Endothelial cell (in vitro differentiated cells): ENCODE data around the gene PF4V1. TPM values are rescaled to one million over a fixed set of nuclear protein-coding genes. Genes with fewer than 3 reads are reported as not detected.

Source experiments
- DNase-seq: peaks from one replicate; pipeline ENCODE4 v3.0.0; 2021; ENCODE audit warnings: low spot score
- H3K27ac Mint-ChIP-seq: one replicate; pipeline ENCODE4 v1.8.0; 2021; ENCODE audit warnings: mixed read lengths, inconsistent platforms; ENCODE audit not compliant: unreplicated experiment
- H3K27me3 Mint-ChIP-seq: one replicate; pipeline ENCODE4 v1.8.0; 2021; ENCODE audit warnings: mild to moderate bottlenecking, moderate library complexity, mixed read lengths, inconsistent platforms; ENCODE audit not compliant: unreplicated experiment
- H3K36me3 Mint-ChIP-seq: one replicate; pipeline ENCODE4 v1.8.0; 2021; ENCODE audit warnings: mild to moderate bottlenecking, low read depth, mixed read lengths, inconsistent platforms; ENCODE audit not compliant: unreplicated experiment
- H3K4me1 Mint-ChIP-seq: one replicate; pipeline ENCODE4 v1.8.0; 2021; ENCODE audit warnings: mild to moderate bottlenecking, mixed read lengths, inconsistent platforms; ENCODE audit not compliant: unreplicated experiment
- H3K4me3 Mint-ChIP-seq: one replicate; pipeline ENCODE4 v1.8.0; 2021; ENCODE audit warnings: mild to moderate bottlenecking, mixed read lengths, inconsistent platforms; ENCODE audit not compliant: unreplicated experiment
- H3K9me3 Mint-ChIP-seq: one replicate; pipeline ENCODE4 v1.8.0; 2021; ENCODE audit warnings: mixed read lengths, inconsistent platforms; ENCODE audit not compliant: unreplicated experiment
- total RNA-seq: library from RNA; stranded (reverse); fragmentation: NEBNext Ultra II Directional; extraction: Animal tissue kit (Norgen Biotek cat#: 25700); gene quantifications from one replicate; pipeline ENCODE4 v1.2.1, GENCODE V29; 2021; ENCODE audit not compliant: unreplicated experiment
- TF ChIP-seq, protein P1 (sequence below): fragments of 200-600 bp; sonication (generic); IDR thresholded peaks from one replicate; pipeline ENCODE4 v1.5.0; 2021; ENCODE audit warnings: antibody characterized with exemption; ENCODE audit not compliant: unreplicated experiment

The PF4V1 gene
- total RNA-seq, 1 donor from 2014 or later = not detected

DNA sequence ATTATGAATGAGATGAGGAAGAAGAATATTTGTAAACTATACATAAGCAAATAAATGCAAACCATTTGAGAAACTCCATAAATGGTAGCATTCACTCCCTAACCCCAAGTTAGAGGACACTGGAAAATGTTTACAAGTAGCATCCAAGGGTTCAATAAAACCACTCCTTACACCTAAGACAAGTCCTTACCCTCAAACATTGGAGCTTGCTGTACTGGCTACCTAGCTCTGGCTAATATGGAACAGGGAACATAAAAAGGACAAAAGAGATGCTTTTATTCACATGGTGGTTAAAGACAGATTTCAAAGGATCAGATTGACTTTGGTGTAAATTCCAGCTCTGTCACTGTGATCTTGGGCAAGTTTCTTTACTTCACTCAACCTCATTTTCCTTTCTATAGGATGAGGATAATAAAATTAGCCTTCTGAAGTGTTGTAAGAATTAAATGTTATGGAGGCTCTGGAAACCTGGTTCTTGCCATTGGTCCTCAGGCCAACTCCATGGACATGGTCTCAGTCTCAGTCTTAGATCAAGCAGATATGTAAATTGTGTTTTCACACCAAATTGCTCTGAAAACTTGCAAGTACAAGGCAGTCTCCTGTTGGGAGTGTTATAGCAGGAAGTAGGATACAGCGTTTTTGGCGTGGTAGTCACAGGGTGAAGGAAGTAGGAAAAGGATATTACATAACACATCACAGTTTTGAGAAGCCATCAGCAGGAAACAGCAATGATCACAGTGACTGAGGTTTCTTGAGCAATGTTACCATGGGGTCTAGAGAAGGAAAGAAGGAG lies 19.4 kb downstream of the PF4V1 start:
- Mint-ChIP-seq H3K27ac (peak overlapping the region; percentile 55), H3K36me3 (no peaks in the 10 kb centered on the region), H3K4me1 (peaks cover 44% of the 10 kb centered on the region), H3K9me3 (no peaks in the 10 kb centered on the region), H3K27me3 (peaks cover 8% of the 10 kb centered on the region), H3K4me3 (no peak overlapping the region)
- DNase-seq = no peak
- TF ChIP-seq, protein P1, sequence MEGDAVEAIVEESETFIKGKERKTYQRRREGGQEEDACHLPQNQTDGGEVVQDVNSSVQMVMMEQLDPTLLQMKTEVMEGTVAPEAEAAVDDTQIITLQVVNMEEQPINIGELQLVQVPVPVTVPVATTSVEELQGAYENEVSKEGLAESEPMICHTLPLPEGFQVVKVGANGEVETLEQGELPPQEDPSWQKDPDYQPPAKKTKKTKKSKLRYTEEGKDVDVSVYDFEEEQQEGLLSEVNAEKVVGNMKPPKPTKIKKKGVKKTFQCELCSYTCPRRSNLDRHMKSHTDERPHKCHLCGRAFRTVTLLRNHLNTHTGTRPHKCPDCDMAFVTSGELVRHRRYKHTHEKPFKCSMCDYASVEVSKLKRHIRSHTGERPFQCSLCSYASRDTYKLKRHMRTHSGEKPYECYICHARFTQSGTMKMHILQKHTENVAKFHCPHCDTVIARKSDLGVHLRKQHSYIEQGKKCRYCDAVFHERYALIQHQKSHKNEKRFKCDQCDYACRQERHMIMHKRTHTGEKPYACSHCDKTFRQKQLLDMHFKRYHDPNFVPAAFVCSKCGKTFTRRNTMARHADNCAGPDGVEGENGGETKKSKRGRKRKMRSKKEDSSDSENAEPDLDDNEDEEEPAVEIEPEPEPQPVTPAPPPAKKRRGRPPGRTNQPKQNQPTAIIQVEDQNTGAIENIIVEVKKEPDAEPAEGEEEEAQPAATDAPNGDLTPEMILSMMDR = no peak

DNA sequence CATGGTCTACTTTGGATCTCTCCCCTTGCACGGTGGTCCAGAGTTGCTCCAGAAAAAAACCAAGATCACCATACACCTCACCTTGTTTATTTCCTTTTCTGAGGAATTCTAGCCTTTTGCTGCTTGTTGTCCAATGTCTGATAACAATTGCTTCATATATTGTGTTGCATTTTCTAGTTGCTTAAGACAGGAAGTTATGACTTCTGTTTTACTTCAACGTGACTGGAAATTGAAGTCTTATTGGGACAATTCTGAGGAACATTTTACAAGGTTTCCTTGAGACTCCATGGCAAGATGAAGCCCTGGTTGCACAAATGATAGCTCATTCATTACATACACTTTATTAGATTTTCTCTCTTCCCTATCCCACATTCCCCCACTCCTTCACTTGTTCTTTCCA lies 21.3 kb downstream of the PF4V1 start:
- TF ChIP-seq, protein P1 = no peak
- Mint-ChIP-seq H3K27ac (no peak overlapping the region), H3K9me3 (no peaks in the 10 kb centered on the region), H3K36me3 (no peaks in the 10 kb centered on the region), H3K4me3 (no peak overlapping the region), H3K4me1 (peaks cover 33% of the 10 kb centered on the region), H3K27me3 (peaks cover 6% of the 10 kb centered on the region)
- DNase-seq = no peak

DNA sequence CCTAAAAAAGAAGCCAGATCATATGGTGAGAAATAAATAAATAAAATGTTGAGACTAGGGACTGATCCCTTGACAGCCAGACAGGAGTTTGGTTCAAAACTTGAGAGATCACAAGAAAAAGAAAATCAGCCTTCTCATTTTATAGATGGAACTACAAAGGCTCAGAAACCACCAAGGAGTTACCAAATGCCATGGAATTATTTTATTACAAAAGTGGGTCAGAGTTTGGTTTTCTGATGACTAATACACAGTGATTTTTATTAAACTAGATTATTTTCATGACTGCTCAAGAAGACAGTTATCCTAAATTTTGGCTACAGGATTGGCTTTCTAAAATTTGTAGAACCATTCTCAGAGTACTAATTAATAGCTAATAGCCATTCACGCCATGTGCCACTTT lies 22.3 kb downstream of the PF4V1 start:
- TF ChIP-seq, protein P1 = no peak
- no peak overlapping the region for H3K27ac Mint-ChIP-seq
- no peaks in the 10 kb centered on the region for H3K9me3 Mint-ChIP-seq
- DNase-seq = no peak
- no peak overlapping the region for H3K4me3 Mint-ChIP-seq
- no peaks in the 10 kb centered on the region for H3K36me3 Mint-ChIP-seq
- peaks cover 26% of the 10 kb centered on the region for H3K4me1 Mint-ChIP-seq
- H3K27me3 Mint-ChIP-seq = peaks cover 4% of the 10 kb centered on the region

DNA sequence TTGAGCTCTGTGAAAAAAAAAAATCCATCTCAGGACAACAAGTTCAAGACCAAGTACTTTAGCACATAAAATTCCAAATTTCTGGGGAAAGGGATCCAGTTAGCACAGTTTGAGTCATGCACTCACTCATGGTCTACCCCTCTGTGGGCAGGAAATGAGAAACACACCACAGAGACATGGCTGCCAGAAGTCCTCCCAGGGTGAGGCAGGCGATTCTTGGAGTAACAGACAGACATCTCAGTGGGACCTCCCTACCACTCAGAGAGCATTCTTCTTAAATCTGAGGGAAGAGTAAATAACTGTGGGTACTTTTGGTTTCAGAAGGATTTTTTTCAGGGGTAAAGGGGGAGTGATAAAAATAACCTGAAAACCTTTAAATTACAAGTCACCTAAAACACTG lies 30.2 kb downstream of the PF4V1 start:
- Mint-ChIP-seq H3K4me3 (no peak overlapping the region), H3K4me1 (peaks cover 4% of the 10 kb centered on the region), H3K27me3 (no peaks in the 10 kb centered on the region), H3K36me3 (no peaks in the 10 kb centered on the region), H3K27ac (no peak overlapping the region), H3K9me3 (no peaks in the 10 kb centered on the region)
- TF ChIP-seq, protein P1 = no peak
- DNase-seq = no peak

DNA sequence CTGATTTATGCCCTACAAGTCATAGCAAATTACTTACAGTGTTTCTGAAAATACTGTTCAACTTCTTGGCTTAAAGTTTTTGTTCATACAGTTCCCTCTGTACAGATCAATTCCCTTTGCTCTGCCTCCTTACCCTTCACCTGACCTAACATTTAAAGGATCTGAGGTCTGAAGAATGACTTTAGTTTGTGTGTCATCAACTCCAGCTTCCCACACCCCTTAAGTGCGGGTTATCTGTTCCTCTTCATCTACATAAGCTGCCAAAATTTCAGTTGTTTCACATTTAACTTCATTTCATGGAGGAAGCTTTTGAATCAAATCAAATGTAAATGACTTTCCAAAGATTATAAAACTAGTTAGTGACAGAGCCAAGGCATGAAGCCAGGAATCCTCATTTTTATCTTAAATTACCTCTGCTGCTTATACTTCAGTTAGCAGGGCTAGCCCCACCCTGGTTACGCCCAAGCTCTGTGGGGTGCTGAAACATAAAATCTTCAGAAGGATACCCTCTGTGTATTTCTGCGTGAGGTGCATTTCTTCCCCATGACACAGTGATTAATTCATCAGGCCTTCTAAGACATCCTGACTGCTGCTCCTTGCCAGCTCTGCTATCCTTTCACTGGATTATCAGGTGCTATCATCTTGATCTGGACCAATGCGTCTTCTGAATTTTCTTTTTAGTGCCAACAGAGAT lies 32.6 kb downstream of the PF4V1 start:
- H3K27me3 Mint-ChIP-seq = no peaks in the 10 kb centered on the region
- H3K36me3 Mint-ChIP-seq = no peaks in the 10 kb centered on the region
- H3K4me1 Mint-ChIP-seq = no peaks in the 10 kb centered on the region
- TF ChIP-seq, protein P1 = no peak
- H3K9me3 Mint-ChIP-seq = no peaks in the 10 kb centered on the region
- H3K27ac Mint-ChIP-seq = no peak overlapping the region
- no peak overlapping the region for H3K4me3 Mint-ChIP-seq
- no peak for DNase-seq
